Sciatic nerve (tissue), 2 donors: ENCODE data around the gene APBA1. TPM values are rescaled to one million over a fixed set of nuclear protein-coding genes. Genes with fewer than 3 reads are reported as not detected.

Source experiments
- ATAC-seq: fragments of 200-7000 bp; cut with Tn5 transposase; one replicate; pipeline ENCODE4 v1.9.1; 2020; ENCODE audit warnings: mild to moderate bottlenecking, moderate library complexity
- DNase-seq: peaks from one replicate; pipeline ENCODE4 v3.0.0-alpha.2; 2020; ENCODE audit warnings: low spot score
- intact Hi-C: fragments of 100-400 bp; cut with DNase I; formaldehyde crosslinking; loops from one replicate; pipeline ENCODE4 v1.14.2; 2022
- total RNA-seq: library from RNA; stranded (reverse); fragmentation: NEBNext Ultra II Directional; extraction: Animal tissue kit (Norgen Biotek cat#: 25700); gene quantifications from one replicate; pipeline ENCODE4 v1.2.1, GENCODE V29; 2021
- donor health status: DM: no; HTN: no; CAD: no.
- donor health status: DM: no; HTN: no; CAD: no.

The APBA1 gene
- 11.1 TPM for total RNA-seq

DNA sequence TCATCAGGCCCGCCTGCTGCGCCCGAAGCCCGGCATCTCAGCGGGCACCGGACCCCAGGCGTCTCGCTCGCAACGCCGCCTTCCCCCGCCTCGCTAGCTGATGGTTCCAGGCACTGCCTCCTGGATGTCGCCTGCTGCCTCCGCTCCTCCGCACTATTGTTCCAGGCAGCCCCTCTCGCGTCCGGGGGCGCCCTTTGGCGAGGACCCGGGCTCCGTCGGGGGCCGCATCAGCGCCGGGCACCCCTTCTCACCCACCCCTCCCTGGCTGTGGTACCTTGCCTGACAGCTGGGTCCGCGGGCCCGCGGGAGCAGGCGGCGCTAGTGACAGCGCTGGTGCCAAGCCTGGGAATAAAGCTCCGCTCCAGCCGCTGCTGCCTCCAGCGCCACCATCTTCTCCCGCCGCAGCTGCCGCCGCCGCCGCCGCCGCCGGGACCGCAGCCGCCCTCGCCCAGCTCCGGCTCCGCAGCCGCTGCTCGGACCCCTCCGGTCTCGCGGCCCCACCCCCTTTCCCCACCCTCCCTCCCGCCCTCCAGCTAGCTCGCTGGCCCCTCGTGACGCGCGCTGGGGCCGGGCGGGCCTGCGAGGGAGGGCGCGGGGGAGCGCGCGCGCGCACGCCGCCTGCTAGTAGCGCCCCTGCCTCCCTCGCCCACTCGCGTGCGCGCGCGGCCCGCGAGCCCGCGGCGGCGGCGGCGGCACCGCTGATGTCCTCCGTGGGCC lies at the start of gene APBA1:
APBA1 (minus strand) TSS at position 493 of the 717 bp plus-strand sequence.
- peak; percentile 86 for ATAC-seq
- DNase-seq: peak; percentile 81
- intact Hi-C loops: no loop called here

DNA sequence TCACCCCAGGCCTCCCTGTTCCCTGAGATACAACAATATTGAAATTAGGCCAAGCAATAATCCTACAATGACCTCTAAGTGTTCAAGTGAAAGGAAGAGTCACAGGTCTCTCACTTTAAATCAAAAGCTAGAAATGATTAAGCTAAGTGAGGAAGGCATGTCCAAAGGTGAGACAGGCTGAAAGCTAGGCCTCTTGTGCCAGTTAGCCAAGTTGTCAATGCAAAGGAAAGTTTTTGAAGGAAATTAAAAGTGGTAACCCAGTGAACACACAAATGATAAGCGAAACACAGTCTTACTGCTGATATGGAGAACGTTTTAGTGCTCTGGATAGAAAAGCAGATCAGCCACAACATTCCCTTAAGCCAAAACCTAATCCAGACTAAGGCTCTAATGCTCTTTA lies 47.8 kb upstream of the APBA1 start:
- ATAC-seq (no peak), DNase-seq (no peak)
- intact Hi-C loops: no loop called here

DNA sequence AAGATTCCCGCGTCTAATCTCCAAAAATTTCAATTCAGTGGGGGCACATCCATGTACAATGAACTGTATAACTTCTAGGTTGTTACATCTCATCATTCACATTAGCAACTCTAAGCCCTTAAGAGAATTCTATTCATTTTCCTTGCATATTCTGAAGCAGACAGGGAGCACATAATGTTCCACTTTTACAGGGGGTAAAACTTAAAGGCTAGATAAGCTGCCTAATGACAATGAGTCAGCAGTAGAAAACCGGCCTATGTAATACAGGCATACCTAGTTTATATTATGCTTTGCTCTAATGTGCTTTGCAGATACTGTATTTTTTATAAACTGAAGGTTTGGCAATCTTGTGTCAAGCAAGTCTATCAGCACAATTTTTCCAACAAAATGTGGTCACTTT lies 47.2 kb upstream of the APBA1 start:
- intact Hi-C loops: no loop called here
- ATAC-seq: no peak
- no peak for DNase-seq

DNA sequence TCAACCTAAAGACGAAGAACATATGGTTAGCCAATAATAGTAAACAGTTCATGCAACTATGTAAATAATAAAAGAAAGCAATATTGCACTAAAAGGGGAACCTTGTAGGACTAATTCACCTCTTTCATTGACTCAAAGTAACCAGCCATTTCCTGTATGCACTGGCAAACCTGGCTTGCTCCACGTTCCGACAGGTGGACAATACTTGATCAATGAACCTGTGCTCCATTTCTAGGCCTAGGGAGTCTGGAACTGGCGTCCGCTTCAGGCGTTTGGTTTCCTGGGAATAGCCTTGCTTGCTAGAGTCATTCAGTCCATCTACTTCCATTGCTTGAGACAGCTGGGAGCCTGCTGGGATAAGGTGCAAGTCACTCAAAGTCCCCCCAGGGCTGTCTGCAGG lies 46.0 kb upstream of the APBA1 start:
- intact Hi-C loops: no loop called here
- DNase-seq: no peak
- no peak for ATAC-seq

DNA sequence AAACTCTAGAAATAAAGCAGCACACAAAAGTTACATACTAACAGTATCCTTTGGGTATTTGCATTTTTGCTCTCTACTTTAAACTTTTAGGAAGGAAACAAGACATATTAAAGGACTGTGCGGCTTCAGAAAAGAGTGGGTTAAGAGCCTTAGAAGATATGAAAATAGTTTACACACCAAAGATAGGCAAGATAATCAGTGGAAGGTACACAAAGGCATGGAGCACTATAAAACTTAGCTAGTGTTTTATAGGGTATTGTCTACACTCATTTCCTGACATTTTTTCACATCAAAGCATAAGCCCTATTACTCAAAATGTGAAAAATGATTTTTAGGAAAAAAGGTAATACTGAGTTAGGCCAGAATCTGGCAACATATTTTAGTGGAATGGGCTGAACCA lies 43.7 kb upstream of the APBA1 start:
- DNase-seq (no peak), ATAC-seq (no peak)
- intact Hi-C loops: no loop called here

DNA sequence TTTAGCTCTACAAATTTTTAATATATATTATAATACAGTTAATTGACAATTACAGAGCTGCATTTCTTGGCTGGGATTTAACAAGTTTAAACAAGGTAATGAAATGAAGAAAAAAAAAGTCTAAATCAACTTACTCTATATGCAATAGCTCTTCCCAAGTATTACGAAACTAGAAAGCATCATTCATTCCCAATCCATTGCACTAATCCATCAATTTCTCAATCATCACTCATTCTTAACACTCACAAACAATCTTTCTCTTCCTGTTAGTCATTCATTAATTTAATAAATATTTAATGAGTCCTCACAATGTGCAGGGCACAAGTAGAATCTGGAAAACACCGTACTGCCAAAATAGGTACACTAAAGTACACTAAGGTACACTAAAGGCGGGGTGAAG lies 42.9 kb upstream of the APBA1 start:
- intact Hi-C loops: no loop called here
- ATAC-seq (no peak), DNase-seq (no peak)

DNA sequence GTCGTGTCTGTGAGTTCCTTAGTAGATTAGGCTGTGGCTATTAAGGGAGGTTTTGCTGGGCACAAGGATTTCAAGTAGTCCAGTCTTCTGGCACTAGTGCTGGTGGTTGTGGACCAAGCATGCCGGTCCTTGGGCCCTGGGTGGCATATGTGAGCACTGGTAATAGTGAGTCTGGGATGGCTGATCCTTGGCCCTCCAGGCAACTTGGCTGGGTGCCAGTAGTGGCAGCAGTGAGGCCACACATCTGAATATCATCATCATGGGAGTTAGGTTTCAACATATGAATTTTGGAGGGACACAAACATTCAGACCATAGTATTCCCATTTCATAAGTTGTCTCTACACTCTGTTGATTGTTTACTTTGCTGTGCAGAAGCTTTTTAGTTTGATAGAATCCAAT lies 25.3 kb upstream of the APBA1 start:
- DNase-seq (no peak), ATAC-seq (no peak)
- intact Hi-C loops: no loop called here

DNA sequence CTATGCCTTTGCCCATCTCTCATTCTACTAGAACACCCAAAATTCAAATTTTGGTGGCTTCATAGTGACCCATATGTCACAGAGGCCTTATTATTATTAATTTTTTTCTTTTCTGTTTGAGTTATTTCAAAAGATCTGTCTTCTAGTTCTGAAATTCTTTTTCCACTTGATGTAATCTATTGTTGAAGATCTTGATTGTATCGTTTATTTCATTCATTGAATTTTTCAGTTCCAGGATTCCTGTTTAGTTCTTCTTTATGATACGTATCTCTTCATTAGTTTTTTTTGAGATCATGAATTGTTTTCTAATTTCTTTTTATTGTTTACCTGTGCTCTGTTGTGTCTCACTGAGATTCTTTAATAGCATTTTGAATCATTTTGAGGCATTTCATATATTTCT lies 24.6 kb upstream of the APBA1 start:
- ATAC-seq: no peak
- no peak for DNase-seq
- intact Hi-C loops: no loop called here

DNA sequence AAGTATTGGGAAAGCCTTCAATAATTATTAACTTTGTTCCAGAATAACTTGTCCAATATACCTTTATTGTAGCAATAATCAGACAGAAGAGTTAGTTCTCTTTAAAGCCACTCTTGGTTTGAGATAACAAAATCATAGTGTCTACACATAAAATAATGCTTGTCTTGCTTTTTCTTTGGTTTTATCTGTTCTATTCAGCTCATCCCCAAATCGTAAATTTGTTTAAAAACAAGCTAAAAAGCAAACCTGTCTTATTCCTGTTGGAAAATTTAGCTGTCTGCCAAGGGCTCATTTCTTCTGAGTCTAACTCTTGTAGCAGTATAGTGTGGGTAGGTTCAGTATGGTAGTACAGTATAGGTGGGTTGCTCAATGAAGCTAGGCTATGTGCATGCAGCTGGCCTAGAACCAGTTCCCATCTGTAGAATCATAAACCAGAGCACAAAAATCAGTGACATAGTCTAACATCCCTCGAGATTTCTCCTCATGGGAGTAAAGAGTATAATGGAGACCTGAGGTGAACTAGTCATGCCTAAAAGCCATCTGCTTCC lies 17.9 kb upstream of the APBA1 start:
- intact Hi-C loops: no loop called here
- ATAC-seq (no peak), DNase-seq (no peak)

DNA sequence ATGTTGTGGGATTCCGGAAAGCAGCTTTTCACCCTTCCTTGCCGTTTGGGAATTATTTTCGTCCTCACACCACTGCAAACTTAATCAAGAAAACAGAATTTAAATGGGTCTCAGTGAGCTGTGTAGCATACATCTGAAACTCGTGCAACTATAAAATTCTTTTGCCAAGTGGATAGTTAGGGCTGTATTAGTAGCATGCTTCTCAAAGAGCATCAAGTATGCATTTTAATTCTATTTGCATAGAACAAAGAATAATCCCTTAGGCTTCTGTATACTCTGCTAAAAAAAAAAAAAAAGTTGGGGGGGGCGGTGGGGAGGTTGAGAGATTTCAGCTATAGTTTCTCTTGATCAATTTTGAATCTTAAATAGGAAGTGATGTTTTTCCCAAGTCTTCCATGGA lies 11.8 kb upstream of the APBA1 start:
- no peak for ATAC-seq
- intact Hi-C loops: no loop called here
- no peak for DNase-seq

DNA sequence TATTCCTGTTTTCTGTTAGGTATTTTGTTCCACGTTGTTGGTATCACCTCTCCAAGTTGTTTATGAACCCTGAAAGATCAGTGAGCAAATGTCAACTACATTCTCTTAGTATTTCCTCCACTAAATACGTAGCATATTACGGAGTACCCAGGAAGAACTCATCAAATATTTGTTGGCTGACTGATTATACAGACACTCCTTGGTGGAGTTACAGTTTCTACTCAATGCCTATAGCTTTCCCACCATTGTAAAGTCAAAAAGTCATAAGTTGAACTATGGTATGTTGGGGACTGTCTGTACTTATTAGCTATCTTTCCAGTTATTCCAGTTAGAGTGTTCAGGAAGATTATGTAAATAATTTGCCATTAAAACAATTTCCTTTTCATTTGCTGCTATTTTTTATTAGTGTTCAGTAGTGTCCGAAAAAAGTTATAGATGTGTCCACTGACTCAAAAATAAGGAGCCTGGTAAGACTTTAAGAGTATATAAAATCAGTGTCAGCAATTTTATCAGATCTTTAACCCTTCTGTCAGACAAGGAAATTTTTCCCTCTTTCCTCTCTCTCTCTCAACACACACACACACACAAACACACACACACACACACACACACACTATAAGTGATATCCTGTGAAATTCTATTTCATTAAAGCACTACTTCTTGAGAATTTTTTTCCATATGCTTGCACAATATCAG lies 6.8 kb upstream of the APBA1 start:
- no peak for DNase-seq
- intact Hi-C loops: no loop called here
- no peak for ATAC-seq

DNA sequence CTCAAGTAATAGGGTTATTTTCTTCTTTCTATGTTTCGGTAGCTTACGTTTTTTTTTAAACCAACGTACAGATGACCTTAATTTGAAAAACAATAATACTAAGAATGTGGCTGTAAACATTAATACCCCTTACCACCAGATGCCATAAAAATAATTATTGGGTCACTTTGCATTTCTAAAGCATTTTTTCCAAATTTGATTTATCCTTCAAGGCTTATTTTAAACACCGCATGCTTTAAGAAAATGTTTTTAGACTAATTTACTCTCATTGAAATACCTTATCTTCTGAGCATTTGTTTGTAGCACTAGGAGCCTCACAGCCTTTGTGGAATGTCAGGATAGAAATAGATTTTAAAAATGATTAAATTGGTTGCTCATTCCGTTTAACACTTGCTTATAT lies 5.8 kb upstream of the APBA1 start:
- intact Hi-C loops: no loop called here
- DNase-seq (no peak), ATAC-seq (no peak)

DNA sequence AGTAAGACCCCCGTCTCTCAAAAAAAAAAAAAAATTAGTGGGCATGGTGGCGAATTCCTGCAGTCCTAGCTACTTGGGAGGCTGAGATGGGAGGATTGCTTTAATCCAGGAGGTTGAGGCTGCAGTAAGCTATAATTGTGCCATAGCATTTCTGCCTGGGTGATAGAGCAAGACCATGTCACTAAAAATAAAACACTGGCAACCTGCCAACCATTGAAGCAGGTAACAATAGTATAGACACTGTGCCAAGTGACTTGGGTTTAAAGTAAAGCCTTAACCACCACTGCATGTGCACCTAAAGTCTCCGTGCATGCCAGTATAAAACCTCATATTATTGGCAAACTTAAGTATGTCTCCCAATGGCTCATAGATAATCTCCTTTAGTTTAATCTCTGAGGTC lies 3.4 kb upstream of the APBA1 start:
- DNase-seq: no peak
- intact Hi-C loops: no loop called here
- no peak for ATAC-seq

DNA sequence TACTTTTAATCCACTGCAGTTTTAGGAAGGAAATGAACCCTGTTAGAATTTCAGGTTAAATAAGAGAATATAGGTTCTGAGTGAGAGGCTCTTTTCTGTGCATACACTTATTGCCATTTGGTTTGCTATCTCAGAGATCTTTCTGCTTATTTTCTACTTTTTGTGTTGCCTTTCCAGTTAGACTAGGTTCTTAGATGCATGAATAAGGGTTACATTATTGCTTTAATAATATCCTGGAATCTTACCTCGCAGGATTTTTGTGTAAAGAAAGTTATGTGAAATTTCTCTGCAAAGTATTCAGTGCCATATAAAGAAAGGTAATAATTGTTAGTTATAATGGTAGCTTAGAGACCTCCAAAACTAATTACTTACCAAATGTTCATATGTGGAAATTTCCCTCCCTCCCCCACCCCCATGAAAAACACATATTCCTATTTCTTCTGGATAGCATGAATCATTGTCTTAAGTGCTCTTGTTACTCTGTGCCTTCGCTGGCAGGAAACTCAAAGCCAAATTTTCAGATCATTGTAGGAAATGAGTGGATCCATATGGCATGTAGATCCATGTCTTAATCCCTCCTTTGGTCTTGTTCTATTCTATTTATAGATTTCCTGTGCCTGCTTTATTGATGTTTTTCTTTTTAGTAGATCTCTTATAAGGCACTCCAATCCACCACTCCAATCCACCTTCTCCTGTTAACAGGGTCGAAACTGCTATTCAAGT lies 2.7 kb upstream of the APBA1 start:
- no peak for ATAC-seq
- DNase-seq: no peak
- intact Hi-C loops: no loop called here

DNA sequence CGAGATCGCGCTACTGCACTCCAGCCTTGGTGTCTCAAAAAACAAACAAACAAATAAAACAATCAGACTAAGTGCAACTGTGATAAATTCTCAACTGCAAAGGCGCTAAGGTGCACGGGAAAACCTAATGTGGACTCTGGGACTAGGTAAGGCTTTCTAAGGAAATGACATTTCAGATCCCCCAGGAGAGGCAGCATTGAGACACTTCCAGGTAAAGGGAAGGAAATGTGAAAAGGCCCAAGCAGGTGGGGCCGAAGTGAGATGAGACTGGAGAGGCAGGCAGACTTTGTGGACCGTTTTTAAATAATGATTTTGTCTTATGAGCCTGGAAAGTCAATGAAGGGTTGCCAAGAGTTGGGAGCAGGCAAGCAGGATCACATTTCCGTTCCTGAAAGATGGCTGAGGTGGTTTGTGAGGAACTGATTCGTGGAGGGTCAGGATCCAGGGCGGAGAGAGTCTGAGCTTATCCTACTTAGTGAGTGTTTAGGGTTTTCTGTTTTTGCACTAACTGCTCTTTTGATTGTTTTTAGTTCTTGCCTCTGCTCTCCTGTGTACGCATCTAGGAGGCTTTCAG lies 2.0 kb upstream of the APBA1 start:
- no peak for ATAC-seq

DNA sequence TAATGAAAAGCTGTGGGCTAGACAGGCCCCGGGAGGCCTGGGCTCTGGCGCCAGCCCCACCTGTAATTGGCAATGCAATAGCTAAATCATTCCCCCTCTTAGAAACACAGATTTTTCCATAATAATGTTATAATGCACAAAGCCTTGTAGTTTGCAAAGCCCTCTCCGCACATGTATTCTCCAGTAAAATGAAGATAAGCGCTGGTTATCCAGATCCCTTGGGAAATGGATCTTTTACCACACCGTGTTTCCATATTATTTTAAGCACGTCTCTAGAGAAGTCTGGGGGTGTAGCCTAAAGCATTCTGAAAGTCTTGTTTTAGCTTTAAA lies 1.1 kb upstream of the APBA1 start:
- ATAC-seq (no peak), DNase-seq (no peak)
- intact Hi-C loops: no loop called here

More for the DNA sequence above, 2.0 kb upstream of the APBA1 start:
- intact Hi-C loops: no loop called here
- no peak for DNase-seq

DNA sequence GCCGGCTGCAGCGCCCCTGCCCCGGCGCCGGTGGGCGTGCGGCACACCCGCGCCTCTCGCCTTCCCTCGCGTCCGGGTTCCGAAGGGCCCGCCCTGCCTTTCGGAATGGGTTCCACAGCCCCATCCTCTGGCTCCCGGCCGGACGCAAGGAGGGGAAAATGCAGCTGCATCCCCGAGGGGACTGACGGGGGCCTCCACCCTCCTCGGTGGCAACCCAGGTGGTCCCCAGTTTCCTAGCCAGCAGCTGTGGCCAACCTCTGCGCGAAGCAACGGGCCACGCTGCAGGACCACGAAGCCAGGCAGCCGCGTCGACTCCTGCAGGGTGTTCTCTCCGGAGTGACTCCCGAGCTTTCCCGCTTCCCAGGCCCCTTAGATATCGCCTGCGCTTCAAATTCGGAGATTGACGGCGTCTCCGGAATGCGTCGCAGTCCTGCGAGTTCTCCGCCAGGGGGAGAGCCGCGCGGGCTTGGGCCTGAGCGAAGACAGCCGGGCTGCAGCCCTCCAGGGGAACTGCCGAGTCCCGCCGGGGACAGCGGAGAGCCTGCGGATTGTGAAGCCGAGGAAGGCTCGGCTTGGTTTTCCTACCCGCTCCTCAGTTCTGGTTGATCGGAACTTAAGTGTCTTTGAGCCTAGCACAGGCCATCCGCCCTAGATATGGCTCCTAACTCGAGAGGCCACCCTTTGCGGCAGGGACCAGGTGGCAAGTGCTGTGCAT lies 582 bp upstream of the APBA1 start:
- ATAC-seq (peak; percentile 89), DNase-seq (peak; percentile 90)
- intact Hi-C loops: no loop called here

DNA sequence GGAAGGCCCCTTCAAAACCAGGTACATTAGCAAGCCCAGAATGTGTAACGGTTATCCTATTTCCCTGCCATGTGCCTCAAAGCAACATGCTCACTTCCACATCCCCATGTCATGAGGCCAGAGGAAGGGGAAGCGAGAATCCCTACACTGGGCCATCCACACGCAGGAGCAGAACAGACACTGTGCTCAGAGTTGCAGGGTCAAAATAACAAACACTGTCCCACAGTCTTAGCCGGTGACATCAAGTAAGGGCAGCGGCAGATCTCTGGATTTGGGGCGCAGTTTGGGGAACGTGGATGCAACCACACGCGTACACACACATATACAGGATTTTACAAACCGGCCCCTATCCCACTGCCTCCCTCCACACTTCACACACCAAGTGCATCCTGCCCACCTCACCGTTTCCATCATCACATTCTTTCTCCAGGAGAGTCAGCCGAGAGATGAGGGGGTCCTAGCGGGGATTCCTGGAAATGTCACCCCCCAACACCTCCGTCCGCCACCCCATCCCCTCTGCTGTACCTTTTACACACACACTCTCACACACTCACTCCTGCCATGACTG lies 776 bp downstream of the APBA1 start:
- peak; percentile 57 for DNase-seq
- peak; percentile 67 for ATAC-seq
- intact Hi-C loops: no loop called here

DNA sequence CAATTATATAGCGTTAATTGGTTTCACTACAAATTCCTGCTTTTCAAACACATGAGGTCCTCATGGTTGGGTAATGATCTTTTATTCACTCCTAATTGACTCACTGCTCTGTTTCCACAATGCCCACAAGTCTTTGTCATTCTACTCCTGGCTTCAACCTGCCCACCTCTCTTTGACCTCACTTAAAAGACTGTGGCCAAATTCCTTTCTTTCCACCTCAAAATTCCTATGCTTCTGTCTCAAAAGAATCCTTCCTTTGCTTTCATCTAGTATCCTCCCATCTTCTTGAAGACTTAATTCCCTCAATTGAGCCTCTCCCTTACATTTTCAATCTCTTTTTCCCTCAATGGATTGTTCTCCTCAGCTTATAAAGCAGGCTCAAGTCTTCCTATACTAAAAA lies 4.9 kb downstream of the APBA1 start:
- ATAC-seq (no peak), DNase-seq (no peak)
- intact Hi-C loops: no loop called here
